Measurements from ENCODE around the gene CHD3. TPM values are rescaled to one million over a fixed set of nuclear protein-coding genes. Genes with fewer than 3 reads are reported as not detected.

Gene CHD3
- total and polyA plus RNA-seq, 10 of the 15 experiments (the other 5 are each of a cell fraction or from before 2014, with no cell fraction given) = 1.4 to 86.8 (median 39.1) TPM

GRCh38 chr17:7845359-7846062 is 43.1 kb upstream of the CHD3 start (continued):
- no peak for TF ChIP-seq HSF1 (IDR thresholded peaks at IDR 0.05; ENCODE audit: low read depth, low read length)
- TF ChIP-seq RELB (IDR thresholded peaks at IDR 0.05; ENCODE audit: low read depth) = no peak
- TF ChIP-seq ZBTB11 (CRISPR knock-in tag; IDR thresholded peaks at IDR 0.05) = no peak
- TF ChIP-seq YBX1 (IDR thresholded peaks at IDR 0.05) = no peak
- no peak for TF ChIP-seq RB1 (IDR thresholded peaks at IDR 0.05; ENCODE audit: borderline replicate concordance)

Measured in GM12878 (cell line).